Measurements from ENCODE around the gene ERCC6L2. TPM values are rescaled to one million over a fixed set of nuclear protein-coding genes. Genes with fewer than 3 reads are reported as not detected.

ERCC6L2 gene
- total RNA-seq, 1 experiment from 2014 or later: 39.7 TPM

- no peak overlapping the region for H3K27ac ChIP-seq (ENCODE audit: low read length)
- no peaks in the 10 kb centered on the region for H3K9me3 ChIP-seq (ENCODE audit: control insufficient read depth, insufficient read depth, low read depth, low read length)
- H3K4me3 ChIP-seq (ENCODE audit: low read depth in 2 of 2, low read length in 2 of 2): no peak overlapping the region
- H3K27me3 ChIP-seq (ENCODE audit: control insufficient read depth, insufficient read depth, low read length): no peaks in the 10 kb centered on the region
- ChIA-PET POLR2A (no interaction called here), CTCF (interaction anchor here (0.6 kb wide), 1 partner anchor 76 kb away, joined by 3 read pairs; no protein-coding TSS in a partner anchor)
- intact Hi-C loops (cut with micrococcal nuclease; ENCODE audit: unreplicated experiment) (no loop called here), in situ Hi-C loops (cut with HindIII; ENCODE audit: low pct_unique_long_range_greater_than_20kb, low sequenced_read_pairs) (no loop called here)
- DNase-seq (ENCODE audit: low read depth, low spot score) (no peak), ATAC-seq (no peak)
- TF ChIP-seq SIN3A (IDR thresholded peaks at IDR 0.05; ENCODE audit: borderline replicate concordance, insufficient read depth, low read depth, low read length): no peak
- no peak for TF ChIP-seq REST (IDR thresholded peaks at IDR 0.05; ENCODE audit: insufficient read depth in 1 of 2, low read depth in 2 of 2, low read length in 1 of 2)
- TF ChIP-seq POLR2AphosphoS5 (IDR thresholded peaks at IDR 0.05; ENCODE audit: low read depth, low read length): no peak
- TF ChIP-seq CTCF (IDR thresholded peaks at IDR 0.05): no peak
- TF ChIP-seq TCF7L2 (IDR thresholded peaks at IDR 0.05; ENCODE audit: low read depth, low read length): no peak
- H3K4me1 ChIP-seq (ENCODE audit: control insufficient read depth, insufficient read depth, low read length): no peaks in the 10 kb centered on the region
- H3K36me3 ChIP-seq (ENCODE audit: control insufficient read depth, insufficient read depth, low read length): no peaks in the 10 kb centered on the region
- no TSS peak for BruUV-seq (replicated peaks)
Measured at GRCh38 chr9:95864852-95865580, 10.5 kb upstream of the ERCC6L2 start.

GRCh38 chr9:95870352-95870751 lies 5.1 kb upstream of the ERCC6L2 start:
- BruUV-seq (replicated peaks): no TSS peak
- TF ChIP-seq SIN3A (IDR thresholded peaks at IDR 0.05; ENCODE audit: borderline replicate concordance, insufficient read depth, low read depth, low read length) (no peak), CTCF (IDR thresholded peaks at IDR 0.05) (no peak), POLR2AphosphoS5 (IDR thresholded peaks at IDR 0.05; ENCODE audit: low read depth, low read length) (no peak), REST (IDR thresholded peaks at IDR 0.05; ENCODE audit: insufficient read depth in 1 of 2, low read depth in 2 of 2, low read length in 1 of 2) (no peak), TCF7L2 (IDR thresholded peaks at IDR 0.05; ENCODE audit: low read depth, low read length) (no peak)
- no peak for ATAC-seq
- H3K9me3 ChIP-seq (ENCODE audit: control insufficient read depth, insufficient read depth, low read depth, low read length): no peaks in the 10 kb centered on the region
- CTCF ChIA-PET: no interaction called here
- intact Hi-C loops (cut with micrococcal nuclease; ENCODE audit: unreplicated experiment): no loop called here
- H3K27me3 ChIP-seq (ENCODE audit: control insufficient read depth, insufficient read depth, low read length): no peaks in the 10 kb centered on the region
- peaks cover 7% of the 10 kb centered on the region for H3K36me3 ChIP-seq (ENCODE audit: control insufficient read depth, insufficient read depth, low read length)
- no peak overlapping the region for H3K27ac ChIP-seq (ENCODE audit: low read length)
- POLR2A ChIA-PET: no interaction called here
- no peak for DNase-seq (ENCODE audit: low read depth, low spot score)
- H3K4me3 ChIP-seq (ENCODE audit: low read depth in 2 of 2, low read length in 2 of 2): no peak overlapping the region
- in situ Hi-C loops (cut with HindIII; ENCODE audit: low pct_unique_long_range_greater_than_20kb, low sequenced_read_pairs): no loop called here
- H3K4me1 ChIP-seq (ENCODE audit: control insufficient read depth, insufficient read depth, low read length): peaks cover 7% of the 10 kb centered on the region; the same call in 1 of the 2 replicates
